Epidermal melanocyte (primary cell): ENCODE measurements around the gene VPS52.
A peak's percentile ranks its signal among the peaks of the same experiment; 100 is the strongest.
"Not testable (repeated sequence)": the region's sequence is repeated elsewhere in the genome, so short reads cannot be mapped to it uniquely, and the experiment has no call there.

ENCODE experiments used
- DNase-seq: peaks from one replicate; pipeline ENCODE4 v3.0.0; 2011; ENCODE audit warnings: low spot score; ENCODE audit not compliant: insufficient read length

The VPS52 gene

GRCh38 chr6:33280539-33280938, 8.9 kb upstream of the VPS52 start:
- no peak for DNase-seq

GRCh38 chr6:33279971-33280511, 8.4 kb upstream of the VPS52 start:
- DNase-seq: no peak

- DNase-seq: no peak
Measured at GRCh38 chr6:33279257-33279695, 7.6 kb upstream of the VPS52 start.

GRCh38 chr6:33278810-33279209, 7.1 kb upstream of the VPS52 start:
- no peak for DNase-seq

GRCh38 chr6:33278392-33278741, 6.7 kb upstream of the VPS52 start:
- DNase-seq: no peak

GRCh38 chr6:33277663-33278391, 6.2 kb upstream of the VPS52 start:
- no peak for DNase-seq

GRCh38 chr6:33276864-33277662, 5.4 kb upstream of the VPS52 start, which contains the start of gene B3GALT4:
Gene B3GALT4, plus strand, starts transcription at chr6:33277123. Its CDS starts 297 bp downstream, at chr6:33277420.
- peak; percentile 59 for DNase-seq

GRCh38 chr6:33276581-33276863, 4.8 kb upstream of the VPS52 start:
- DNase-seq: no peak

- not testable (repeated sequence) for DNase-seq
Measured at GRCh38 chr6:33275795-33276580, 4.3 kb upstream of the VPS52 start.

GRCh38 chr6:33273924-33274902, 2.5 kb upstream of the VPS52 start:
- no peak for DNase-seq

GRCh38 chr6:33273129-33273923, 1.6 kb upstream of the VPS52 start:
- DNase-seq: no peak

- DNase-seq: no peak
Measured at GRCh38 chr6:33272275-33273128, 826 bp upstream of the VPS52 start.

- no peak for DNase-seq
Measured at GRCh38 chr6:33271117-33271467, 584 bp downstream of the VPS52 start.

- no peak for DNase-seq
Measured at GRCh38 chr6:33264015-33264414, 7.7 kb downstream of the VPS52 start.

- not testable (repeated sequence) for DNase-seq
Measured at GRCh38 chr6:33262490-33262889, 9.2 kb downstream of the VPS52 start.

GRCh38 chr6:33259032-33259431, 12.6 kb downstream of the VPS52 start:
- no peak for DNase-seq

- no peak for DNase-seq
Measured at GRCh38 chr6:33254591-33254990, 17.1 kb downstream of the VPS52 start.

- DNase-seq: no peak
Measured at GRCh38 chr6:33252759-33253158, 18.9 kb downstream of the VPS52 start.
